ENCODE data around the gene ACIN1.

Gene ACIN1

GRCh38 chr14:23104070-23104590 lies 9.2 kb upstream of the ACIN1 start:
- no peak for DNase-seq

DNA sequence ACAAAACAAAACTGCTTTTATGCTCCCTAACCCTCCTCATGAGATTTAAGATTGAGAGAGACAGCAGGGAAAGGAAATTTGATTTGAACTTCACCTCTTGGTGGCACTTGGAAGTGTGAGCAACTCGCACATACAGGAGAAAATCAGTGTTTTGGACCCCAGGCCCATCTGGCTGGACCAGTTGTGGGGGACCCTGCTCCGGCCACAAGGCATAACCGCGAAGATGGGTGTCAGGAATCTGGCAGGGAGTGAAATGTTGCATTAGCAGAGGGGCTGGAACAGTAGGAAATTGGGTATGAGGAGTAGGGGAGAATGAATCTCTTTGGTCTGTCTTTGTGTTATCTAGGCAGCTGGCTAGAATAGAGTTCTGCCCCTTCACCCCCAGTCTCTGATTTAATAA lies 8.6 kb upstream of the ACIN1 start:
- no peak for DNase-seq

- no peak for DNase-seq
Observed at GRCh38 chr14:23102801-23103200, 7.9 kb upstream of the ACIN1 start.

- no peak for DNase-seq
Observed at GRCh38 chr14:23101986-23102625, 7.2 kb upstream of the ACIN1 start.

- no peak for DNase-seq
Observed at GRCh38 chr14:23101213-23101970, 6.5 kb upstream of the ACIN1 start.

GRCh38 chr14:23099212-23099861 lies 4.4 kb upstream of the ACIN1 start:
- DNase-seq, result no peak

- no peak for DNase-seq
Observed at GRCh38 chr14:23097786-23098185, 2.9 kb upstream of the ACIN1 start.

DNA sequence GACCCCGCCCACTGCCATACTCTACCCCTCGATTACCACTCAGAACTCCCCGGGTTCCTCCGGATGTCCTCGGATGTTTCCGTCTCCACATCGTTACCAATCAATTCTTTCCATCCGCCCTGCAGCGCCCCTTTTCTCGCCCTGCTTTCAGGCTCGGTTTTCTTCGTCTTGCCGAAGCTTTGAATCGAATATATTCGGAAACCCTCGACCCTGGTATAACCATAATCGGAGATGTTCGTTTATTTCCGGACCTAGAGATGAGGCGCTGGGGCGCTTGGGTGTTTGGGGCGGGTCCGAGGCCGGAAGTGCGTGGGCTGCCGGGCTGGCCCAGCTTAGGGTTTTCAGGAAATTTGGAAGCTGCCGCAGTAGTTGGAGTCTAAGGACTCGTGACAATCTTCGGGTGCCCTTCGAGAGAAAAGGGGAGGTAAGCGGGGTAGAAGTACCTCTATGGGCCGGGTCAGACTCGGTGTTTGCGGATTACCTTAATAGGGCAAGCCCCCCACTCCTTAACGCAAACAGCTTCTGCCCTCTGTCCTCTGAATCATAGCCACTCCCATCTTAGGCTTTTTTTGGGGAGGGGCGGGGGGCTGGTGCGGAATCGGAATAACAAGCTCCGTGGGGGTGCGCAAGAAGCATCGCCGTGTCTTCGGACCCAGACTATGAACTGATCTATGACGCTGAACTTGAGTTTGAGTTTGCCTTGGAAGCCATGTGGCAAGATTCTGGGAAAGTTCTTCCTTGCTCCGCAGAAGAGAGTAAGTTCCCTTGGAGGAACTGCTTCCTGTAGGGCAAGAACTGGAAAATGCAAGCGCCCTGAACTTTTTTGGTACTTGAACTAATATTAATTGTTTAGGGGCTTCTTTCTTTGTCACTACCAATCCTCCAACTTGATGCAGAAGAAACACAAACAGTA lies 516 bp upstream of the ACIN1 start, which contains the start of gene C14orf119:
TSS of gene C14orf119 (plus strand) at position 310 of the 913 bp plus-strand sequence. CDS start 2,154 bp downstream, outside the sequence.
- peak; percentile 100 for DNase-seq

DNA sequence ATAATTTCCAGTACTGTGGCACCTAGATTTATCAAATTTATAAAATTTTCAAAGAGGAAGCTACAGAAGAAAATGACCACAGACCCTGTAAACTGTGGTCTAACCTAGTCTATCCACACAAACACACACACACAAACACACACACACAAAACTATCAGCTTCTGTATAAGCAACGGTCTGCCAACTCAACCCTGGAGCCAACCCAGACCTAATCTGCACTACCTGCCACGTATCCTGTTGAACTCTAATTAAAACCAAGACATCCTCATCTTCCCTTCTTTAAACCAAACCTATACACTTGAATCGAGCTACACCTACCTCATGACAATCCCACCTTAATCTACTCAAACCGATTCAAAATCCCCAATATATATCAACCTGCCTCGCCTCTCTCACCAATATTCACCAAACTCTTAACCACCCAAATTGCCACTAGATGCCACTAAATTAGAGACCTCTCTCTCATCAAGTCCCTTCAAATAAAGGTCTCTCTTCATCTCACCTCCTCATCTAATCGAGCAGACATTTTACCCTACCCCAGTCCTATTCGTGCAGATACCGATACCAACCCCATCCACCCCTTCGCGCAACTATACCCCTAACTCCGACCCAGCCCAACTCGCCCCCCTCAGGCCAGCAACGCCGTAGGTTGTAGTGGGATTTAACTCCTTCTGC lies 808 bp downstream of the ACIN1 start:
- no peak for DNase-seq

DNA sequence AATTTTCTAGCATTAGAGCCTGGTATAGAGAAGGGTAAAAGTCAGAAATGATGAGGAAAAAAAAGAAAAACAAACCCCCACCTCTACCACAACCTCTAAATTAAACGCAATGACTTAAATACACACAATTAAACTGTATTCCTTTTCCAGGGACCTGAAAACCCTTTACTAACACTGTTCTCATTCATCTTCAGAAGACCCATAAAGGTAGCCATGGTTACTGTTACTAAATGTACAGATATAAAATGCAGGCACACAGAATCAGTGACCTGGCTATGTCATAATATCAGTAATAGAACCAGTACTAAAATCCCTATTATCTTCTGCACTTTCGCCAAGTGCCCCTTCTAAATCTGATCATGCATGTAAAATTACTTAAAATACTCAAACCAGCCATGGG lies 1.4 kb downstream of the ACIN1 start:
- no peak for DNase-seq

- DNase-seq, result no peak
Observed at GRCh38 chr14:23093104-23093503, 1.8 kb downstream of the ACIN1 start.

DNA sequence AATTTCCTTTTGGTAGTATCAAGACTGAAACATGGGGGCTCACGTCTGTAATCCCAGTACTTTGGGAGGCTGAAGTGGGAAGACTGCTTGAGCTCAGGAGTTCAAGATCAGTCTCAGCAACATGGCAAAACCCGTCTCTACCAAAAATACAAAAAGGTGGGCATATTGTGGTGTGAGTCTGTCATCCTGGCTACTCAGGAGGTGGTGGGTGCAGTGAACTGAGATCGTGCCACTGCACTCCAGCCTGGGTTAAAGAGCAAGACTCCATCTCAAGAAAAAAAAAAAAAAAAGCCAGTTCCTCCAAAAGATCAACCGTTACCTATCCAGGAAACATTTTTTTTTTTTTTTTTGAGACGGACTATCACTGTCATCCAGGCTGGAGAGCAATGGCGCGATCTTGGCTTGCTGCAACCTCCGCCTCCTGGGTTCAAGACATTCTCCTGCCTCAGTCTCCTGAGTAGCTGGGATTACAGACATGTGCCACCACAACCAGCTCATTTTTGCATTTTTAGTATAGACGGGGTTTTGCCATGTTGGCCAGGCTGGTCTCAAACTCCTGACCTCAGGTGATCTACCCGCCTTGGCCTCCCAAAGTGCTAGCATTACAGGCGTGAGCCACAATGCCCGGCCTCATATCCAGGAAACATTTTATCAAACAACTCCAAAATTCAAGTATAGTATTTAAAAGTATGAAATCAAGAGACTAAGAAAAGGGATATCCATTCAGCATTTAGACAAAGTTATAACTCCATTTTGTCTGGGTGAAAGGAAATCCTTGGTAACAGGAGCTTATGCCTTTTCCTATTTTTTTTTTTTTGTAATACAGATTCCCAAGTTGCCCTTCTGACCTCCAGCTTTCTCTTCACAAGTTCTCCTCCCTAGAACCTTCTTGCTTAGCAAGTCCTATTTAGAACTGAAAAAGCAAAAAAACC lies 3.4 kb downstream of the ACIN1 start:
- DNase-seq, result no peak

DNA sequence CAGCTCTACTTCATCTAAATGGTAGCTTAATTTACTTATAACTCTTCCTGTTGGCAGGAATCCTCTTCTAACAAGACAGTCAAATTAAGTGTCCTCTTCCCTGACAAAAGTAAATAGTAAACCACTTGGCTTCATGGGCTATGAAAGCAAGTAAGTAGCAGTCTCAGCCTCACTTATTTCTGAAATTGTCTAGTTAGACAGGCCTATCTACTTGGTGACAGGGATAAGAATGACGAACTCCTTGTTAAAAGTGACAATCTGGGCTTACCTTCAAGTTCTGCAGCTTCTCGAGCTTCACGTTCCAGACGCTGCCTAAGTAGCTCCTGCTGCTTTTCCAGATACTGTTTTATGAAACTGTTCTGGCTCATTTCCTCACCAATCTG lies 4.7 kb downstream of the ACIN1 start:
- no peak for DNase-seq

- no peak for DNase-seq
Observed at GRCh38 chr14:23089498-23090253, 5.3 kb downstream of the ACIN1 start.

DNA sequence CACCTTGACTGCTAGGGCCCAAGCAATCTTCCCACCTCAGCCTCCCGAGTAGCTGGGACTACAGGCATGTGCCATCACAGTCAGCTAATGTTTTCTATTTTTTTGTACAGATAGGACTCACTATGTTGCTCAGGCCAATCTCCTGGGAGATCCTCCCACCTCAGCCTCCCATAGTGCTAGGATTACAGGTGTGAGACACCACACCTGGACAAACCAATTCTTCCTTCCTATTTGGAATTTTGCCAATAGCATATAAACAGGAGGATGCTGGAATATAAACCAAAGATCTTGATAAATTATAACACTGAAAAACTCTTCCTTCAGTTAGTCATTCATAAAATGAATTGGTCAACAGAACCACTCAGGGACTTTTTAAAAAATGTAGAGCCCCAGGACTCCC lies 8.4 kb downstream of the ACIN1 start:
- DNase-seq, result no peak

- DNase-seq, result peak; percentile 75 to 83
Observed at GRCh38 chr14:23085458-23085857, 9.5 kb downstream of the ACIN1 start.

- no peak for DNase-seq
Observed at GRCh38 chr14:23080474-23080873, 14.5 kb downstream of the ACIN1 start.

GRCh38 chr14:23079716-23080115 lies 15.2 kb downstream of the ACIN1 start:
- DNase-seq, result no peak

DNA sequence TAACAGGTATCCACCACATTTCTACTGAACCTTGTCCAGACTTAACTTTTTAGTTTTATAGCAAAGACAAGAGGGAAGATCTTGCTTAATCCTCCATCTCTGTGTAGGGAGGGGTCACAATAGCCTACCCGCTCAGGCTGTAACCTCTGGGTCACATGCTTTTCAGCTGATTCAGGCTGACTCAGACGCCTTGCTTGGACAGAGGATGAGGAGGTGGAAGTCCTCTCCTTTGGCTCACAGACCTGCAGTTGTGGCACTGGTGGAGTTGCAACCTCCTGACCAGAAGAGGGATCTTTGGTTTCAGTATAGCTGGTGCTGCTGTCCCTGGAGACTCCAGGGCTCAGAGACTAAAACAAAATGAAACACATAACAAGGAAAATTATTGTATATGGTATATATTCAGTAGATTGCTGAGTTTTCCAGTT lies 16.2 kb downstream of the ACIN1 start:
- peak; percentile 93 to 98 for DNase-seq

GRCh38 chr14:23077962-23078361 lies 17.0 kb downstream of the ACIN1 start:
- DNase-seq, result no peak

Data from inflammatory macrophage treated with lipopolysaccharide for 1 hour (primary cell).